ENCODE measurements around the gene TNRC6A. TPM values are rescaled to one million over a fixed set of nuclear protein-coding genes. Genes with fewer than 3 reads are reported as not detected.
"Not testable (repeated sequence)": the region's sequence is repeated elsewhere in the genome, so short reads cannot be mapped to it uniquely, and the experiment has no call there.

The TNRC6A gene
- polyA plus RNA-seq, 1 donor = 49.2 TPM

DNA sequence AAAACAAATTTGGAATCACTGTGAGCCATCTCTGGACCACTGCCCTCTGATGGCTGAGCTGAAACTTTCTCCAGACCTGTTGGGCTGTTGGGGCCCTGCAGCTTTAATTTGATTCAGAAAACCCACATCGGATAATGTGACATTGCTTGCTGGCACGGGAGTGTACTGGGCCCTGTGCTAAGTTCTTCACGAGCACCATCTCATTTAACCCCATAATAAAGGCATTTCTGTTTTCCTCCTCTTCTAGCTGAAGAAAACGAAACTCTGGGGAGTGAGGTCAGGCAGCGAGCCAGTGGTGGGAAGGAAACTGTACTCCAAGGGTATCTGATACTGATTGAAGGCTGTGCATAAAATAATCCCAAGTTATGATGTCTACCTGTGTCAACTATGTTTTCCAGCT is 34.5 kb upstream of the TNRC6A start:
- no peaks in the 10 kb centered on the region for H3K27me3 ChIP-seq (ENCODE audit: control insufficient read depth, insufficient read depth, low read length)
- H3K36me3 ChIP-seq (ENCODE audit: control insufficient read depth, insufficient read depth, low read length) = no peaks in the 10 kb centered on the region
- no peak overlapping the region for H3K27ac ChIP-seq (ENCODE audit: low read length)
- WGBS (ENCODE audit: insufficient coverage, low lambda C conversion rate) = no CpG with 5 or more reads among the region's 5 CpGs
- no peak overlapping the region for H3K4me3 ChIP-seq (ENCODE audit: low read length)
- DNase-seq = no peak
- no peaks in the 10 kb centered on the region for H3K9me3 ChIP-seq (ENCODE audit: control insufficient read depth, low read depth, low read length)
- no peaks in the 10 kb centered on the region for H3K4me1 ChIP-seq (ENCODE audit: control insufficient read depth, insufficient read depth, low read length)

DNA sequence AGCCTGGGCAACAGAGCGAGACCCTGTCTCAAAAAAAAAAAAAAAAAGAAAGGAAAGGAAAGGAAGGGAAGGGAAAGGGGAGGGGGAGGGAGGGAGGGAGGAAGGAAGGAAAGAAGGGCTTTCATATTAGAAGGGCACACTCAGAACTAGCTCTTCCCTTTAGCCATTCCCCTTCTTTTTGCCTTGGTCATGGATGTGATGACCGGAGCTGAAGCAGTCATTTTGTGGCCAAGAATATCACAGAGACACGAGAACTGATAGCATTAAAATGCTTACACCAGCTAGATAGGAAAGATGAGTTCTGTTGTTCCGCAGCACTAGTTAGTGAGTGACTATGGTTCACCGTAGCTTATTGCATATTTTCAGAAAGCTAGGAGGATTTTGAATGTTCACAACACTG is 32.8 kb upstream of the TNRC6A start:
- WGBS (ENCODE audit: insufficient coverage, low lambda C conversion rate) = no CpG with 5 or more reads among the region's 5 CpGs
- no peaks in the 10 kb centered on the region for H3K36me3 ChIP-seq (ENCODE audit: control insufficient read depth, insufficient read depth, low read length)
- no peaks in the 10 kb centered on the region for H3K27me3 ChIP-seq (ENCODE audit: control insufficient read depth, insufficient read depth, low read length)
- no peak overlapping the region for H3K4me3 ChIP-seq (ENCODE audit: low read length)
- no peaks in the 10 kb centered on the region for H3K9me3 ChIP-seq (ENCODE audit: control insufficient read depth, low read depth, low read length)
- H3K27ac ChIP-seq (ENCODE audit: low read length) = no peak overlapping the region
- DNase-seq = no peak
- H3K4me1 ChIP-seq (ENCODE audit: control insufficient read depth, insufficient read depth, low read length) = no peaks in the 10 kb centered on the region

DNA sequence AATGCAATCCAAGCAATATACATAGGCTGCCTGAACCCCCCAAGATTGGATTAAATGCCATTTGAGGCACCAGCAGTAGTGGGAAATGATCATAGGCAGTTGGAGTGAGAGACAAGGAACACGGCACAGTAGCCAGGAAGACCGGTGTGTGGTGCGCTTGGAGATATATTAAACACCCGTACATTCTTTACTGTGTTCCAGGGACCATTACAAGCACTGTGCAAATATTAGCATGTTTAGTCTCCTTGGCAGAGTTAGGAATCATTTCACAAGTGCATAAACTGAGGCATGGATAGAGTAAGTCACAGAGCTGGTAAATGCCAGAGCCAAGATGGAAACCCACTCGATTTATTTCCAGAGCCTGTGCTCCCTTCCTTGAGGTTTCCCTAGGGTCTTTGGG is 31.1 kb upstream of the TNRC6A start:
- Histone ChIP-seq H3K27ac (ENCODE audit: low read length) (no peak overlapping the region), H3K4me1 (ENCODE audit: control insufficient read depth, insufficient read depth, low read length) (no peaks in the 10 kb centered on the region), H3K9me3 (ENCODE audit: control insufficient read depth, low read depth, low read length) (no peaks in the 10 kb centered on the region), H3K36me3 (ENCODE audit: control insufficient read depth, insufficient read depth, low read length) (no peaks in the 10 kb centered on the region), H3K27me3 (ENCODE audit: control insufficient read depth, insufficient read depth, low read length) (no peaks in the 10 kb centered on the region), H3K4me3 (ENCODE audit: low read length) (no peak overlapping the region)
- no CpG with 5 or more reads among the region's 5 CpGs for WGBS (ENCODE audit: insufficient coverage, low lambda C conversion rate)
- no peak for DNase-seq

DNA sequence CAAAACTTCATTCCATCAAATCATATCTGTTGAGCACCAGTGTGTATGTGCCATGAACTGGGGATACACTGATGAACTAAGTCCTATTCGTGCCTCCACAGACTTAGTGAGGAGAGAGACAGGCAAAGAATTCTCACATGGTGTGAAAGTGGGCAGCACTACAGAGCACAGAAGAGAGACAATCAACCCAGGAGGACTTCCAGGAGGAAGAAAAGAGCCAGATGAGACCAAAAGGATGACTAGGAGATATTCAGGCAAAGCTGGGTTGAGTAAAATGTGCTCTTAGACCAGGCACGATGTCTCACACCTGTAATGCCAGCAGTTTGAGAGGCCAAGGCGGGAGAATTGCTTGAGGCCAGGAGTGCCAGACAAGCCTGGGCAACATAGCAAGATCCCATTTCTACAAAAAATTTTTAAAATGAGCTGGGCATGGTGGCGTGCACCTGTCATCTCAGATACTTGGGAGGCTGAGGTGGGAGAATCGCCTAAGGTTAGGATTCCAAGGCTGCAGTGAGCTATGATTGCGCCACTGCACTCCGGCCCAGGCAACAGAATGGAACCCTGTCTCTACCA is 30.2 kb upstream of the TNRC6A start:
- Histone ChIP-seq H3K36me3 (ENCODE audit: control insufficient read depth, insufficient read depth, low read length) (no peaks in the 10 kb centered on the region), H3K27ac (ENCODE audit: low read length) (no peak overlapping the region), H3K27me3 (ENCODE audit: control insufficient read depth, insufficient read depth, low read length) (no peaks in the 10 kb centered on the region), H3K4me1 (ENCODE audit: control insufficient read depth, insufficient read depth, low read length) (no peaks in the 10 kb centered on the region), H3K9me3 (ENCODE audit: control insufficient read depth, low read depth, low read length) (no peaks in the 10 kb centered on the region), H3K4me3 (ENCODE audit: low read length) (no peak overlapping the region)
- no peak for DNase-seq
- no CpG with 5 or more reads among the region's 7 CpGs for WGBS (ENCODE audit: insufficient coverage, low lambda C conversion rate)

DNA sequence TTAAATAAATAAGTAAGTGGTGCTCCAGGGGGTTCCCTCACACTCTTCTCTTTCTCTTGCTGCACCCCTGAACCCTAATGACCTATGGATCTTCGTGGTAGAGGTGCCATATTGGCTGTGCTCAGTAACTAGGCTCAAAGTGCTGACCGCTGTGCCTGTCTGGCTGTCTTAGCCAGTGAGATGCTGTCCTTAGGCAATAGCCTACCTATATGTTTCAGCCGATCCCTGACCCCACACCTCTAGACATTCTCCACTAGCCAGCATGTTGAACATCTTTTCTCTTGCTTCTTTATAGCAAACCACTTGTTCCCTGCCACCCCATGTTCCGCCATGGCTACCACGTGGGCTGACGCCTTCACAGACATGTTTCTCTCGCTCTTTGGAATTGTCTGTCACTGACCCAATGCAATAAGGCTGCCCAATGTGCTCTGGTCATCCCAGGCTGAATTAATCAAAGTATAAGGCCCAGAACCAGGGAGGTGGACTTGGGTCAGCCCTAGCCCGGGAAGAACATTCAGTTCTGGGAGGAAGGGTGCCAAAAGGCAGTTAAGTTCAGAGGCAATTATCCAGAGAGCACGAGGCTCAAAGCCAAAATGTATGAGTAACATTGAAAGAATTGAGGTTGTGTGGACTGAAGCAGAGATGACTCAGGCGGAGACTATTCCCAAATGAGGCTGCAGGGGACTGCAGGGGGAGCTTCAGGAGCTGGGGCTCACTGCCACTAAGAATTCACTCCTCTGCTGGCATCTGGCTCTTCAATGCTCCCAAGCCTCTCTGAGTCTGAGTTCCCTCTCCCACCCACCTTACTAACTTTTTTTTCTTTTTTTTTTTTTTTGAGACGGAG is 28.7 kb upstream of the TNRC6A start:
- Histone ChIP-seq H3K4me1 (ENCODE audit: control insufficient read depth, insufficient read depth, low read length) (no peaks in the 10 kb centered on the region), H3K27ac (ENCODE audit: low read length) (no peak overlapping the region), H3K4me3 (ENCODE audit: low read length) (no peak overlapping the region), H3K27me3 (ENCODE audit: control insufficient read depth, insufficient read depth, low read length) (no peaks in the 10 kb centered on the region), H3K9me3 (ENCODE audit: control insufficient read depth, low read depth, low read length) (no peaks in the 10 kb centered on the region), H3K36me3 (ENCODE audit: control insufficient read depth, insufficient read depth, low read length) (no peaks in the 10 kb centered on the region)
- peak; percentile 32 to 34 for DNase-seq
- no CpG with 5 or more reads among the region's 11 CpGs for WGBS (ENCODE audit: insufficient coverage, low lambda C conversion rate)

DNA sequence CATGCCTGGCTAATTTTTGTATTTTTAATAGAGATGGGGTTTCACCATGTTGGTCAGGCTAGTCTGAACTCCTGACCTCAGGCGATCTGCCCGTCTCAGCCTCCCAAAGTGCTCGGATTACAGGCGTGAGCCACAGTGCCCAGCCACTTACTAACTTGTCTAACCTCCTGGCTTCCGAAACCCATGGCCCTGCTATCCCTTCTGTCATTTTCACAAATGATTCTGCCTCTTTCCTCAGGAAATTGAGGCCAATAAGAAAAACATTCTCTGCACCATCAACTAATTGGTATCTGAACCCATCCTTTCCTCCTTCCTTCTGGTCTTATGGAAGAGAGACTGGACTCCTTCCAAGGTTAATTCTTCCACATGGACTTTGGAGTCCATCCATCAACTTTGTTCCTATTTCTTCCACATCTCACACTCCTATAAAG is 27.9 kb upstream of the TNRC6A start:
- no peaks in the 10 kb centered on the region for H3K27me3 ChIP-seq (ENCODE audit: control insufficient read depth, insufficient read depth, low read length)
- H3K9me3 ChIP-seq (ENCODE audit: control insufficient read depth, low read depth, low read length) = no peaks in the 10 kb centered on the region
- no peaks in the 10 kb centered on the region for H3K36me3 ChIP-seq (ENCODE audit: control insufficient read depth, insufficient read depth, low read length)
- no peak overlapping the region for H3K4me3 ChIP-seq (ENCODE audit: low read length)
- DNase-seq = no peak
- H3K27ac ChIP-seq (ENCODE audit: low read length) = no peak overlapping the region
- H3K4me1 ChIP-seq (ENCODE audit: control insufficient read depth, insufficient read depth, low read length) = no peaks in the 10 kb centered on the region
- WGBS (ENCODE audit: insufficient coverage, low lambda C conversion rate) = no CpG with 5 or more reads among the region's 5 CpGs

DNA sequence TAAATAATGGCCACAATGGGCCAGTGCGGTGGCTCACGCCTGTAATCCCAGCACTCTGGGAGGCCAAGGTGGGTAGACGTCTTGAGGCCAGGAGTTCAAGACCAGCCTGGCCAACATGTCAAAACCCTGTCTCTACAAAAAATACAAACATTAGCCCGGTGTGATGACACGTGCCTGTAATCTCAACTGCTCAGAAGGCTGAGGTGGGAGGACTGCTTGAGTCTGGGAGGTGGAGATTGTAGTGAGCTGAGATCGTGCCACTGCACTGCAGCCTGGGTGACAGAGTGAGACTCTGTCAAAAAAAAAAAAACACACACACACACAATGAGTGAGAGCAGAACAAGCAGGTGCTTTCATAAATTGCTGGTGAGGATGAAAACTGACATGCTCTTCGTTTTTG is 21.7 kb upstream of the TNRC6A start:
- not testable (repeated sequence) for DNase-seq; H3K9me3 ChIP-seq (ENCODE audit: control insufficient read depth, low read depth, low read length); H3K36me3 ChIP-seq (ENCODE audit: control insufficient read depth, insufficient read depth, low read length); H3K27me3 ChIP-seq (ENCODE audit: control insufficient read depth, insufficient read depth, low read length); H3K4me1 ChIP-seq (ENCODE audit: control insufficient read depth, insufficient read depth, low read length); H3K4me3 ChIP-seq (ENCODE audit: low read length); H3K27ac ChIP-seq (ENCODE audit: low read length)
- no CpG with 5 or more reads among the region's 7 CpGs for WGBS (ENCODE audit: insufficient coverage, low lambda C conversion rate)

DNA sequence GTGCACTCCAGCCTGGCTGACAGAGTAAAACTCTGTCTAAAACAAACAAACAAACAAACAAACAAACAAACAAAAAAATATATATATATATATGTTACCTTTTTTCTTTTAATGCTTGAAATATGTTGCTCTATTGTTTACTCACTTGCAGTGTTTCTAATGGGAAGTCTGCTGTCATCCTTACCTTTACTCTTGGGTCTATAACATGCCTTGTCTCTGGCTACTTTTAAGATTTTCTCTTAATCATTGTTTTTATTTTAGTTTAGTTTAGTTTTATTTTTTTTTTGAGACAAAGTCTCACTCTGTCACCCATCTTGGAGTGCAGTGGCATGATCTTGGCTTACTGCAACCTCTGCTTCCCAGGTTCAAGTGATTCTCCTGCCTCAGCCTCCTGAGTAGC is 16.1 kb upstream of the TNRC6A start:
- no peak overlapping the region for H3K4me3 ChIP-seq (ENCODE audit: low read length)
- DNase-seq = no peak

DNA sequence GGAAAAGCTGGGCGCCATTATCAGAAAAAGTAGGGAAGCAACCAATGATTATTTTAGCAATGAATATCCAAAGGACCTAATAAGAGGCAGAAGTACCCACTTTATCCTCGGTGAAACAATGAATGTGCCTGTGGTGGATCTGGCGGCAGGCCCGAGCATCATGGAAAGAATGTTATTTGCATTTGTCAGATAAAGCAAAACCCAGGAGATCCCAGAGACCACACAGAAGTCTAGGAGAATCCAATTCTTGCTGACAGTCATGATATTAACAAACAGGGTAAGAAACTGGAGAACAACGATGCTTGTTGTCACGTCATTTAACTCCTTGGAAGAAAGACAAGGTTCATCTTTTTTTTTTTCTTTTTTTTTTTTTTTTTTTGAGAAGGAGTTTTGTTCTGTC is 12.0 kb upstream of the TNRC6A start:
- DNase-seq = peak in 1 of 2 donors; percentile 20
- no peaks in the 10 kb centered on the region for H3K9me3 ChIP-seq (ENCODE audit: control insufficient read depth, low read depth, low read length)
- H3K27me3 ChIP-seq (ENCODE audit: control insufficient read depth, insufficient read depth, low read length) = no peaks in the 10 kb centered on the region
- WGBS (ENCODE audit: insufficient coverage, low lambda C conversion rate) = 40% methylated on average over 1 of the region's 6 CpGs
- H3K36me3 ChIP-seq (ENCODE audit: control insufficient read depth, insufficient read depth, low read length) = no peaks in the 10 kb centered on the region
- H3K27ac ChIP-seq (ENCODE audit: low read length) = no peak overlapping the region
- no peaks in the 10 kb centered on the region for H3K4me1 ChIP-seq (ENCODE audit: control insufficient read depth, insufficient read depth, low read length)
- no peak overlapping the region for H3K4me3 ChIP-seq (ENCODE audit: low read length)

More for the DNA sequence above, 16.1 kb upstream of the TNRC6A start:
- H3K27ac ChIP-seq (ENCODE audit: low read length) = no peak overlapping the region
- H3K27me3 ChIP-seq (ENCODE audit: control insufficient read depth, insufficient read depth, low read length) = no peaks in the 10 kb centered on the region
- no peaks in the 10 kb centered on the region for H3K9me3 ChIP-seq (ENCODE audit: control insufficient read depth, low read depth, low read length)
- no peaks in the 10 kb centered on the region for H3K4me1 ChIP-seq (ENCODE audit: control insufficient read depth, insufficient read depth, low read length)
- no peaks in the 10 kb centered on the region for H3K36me3 ChIP-seq (ENCODE audit: control insufficient read depth, insufficient read depth, low read length)

DNA sequence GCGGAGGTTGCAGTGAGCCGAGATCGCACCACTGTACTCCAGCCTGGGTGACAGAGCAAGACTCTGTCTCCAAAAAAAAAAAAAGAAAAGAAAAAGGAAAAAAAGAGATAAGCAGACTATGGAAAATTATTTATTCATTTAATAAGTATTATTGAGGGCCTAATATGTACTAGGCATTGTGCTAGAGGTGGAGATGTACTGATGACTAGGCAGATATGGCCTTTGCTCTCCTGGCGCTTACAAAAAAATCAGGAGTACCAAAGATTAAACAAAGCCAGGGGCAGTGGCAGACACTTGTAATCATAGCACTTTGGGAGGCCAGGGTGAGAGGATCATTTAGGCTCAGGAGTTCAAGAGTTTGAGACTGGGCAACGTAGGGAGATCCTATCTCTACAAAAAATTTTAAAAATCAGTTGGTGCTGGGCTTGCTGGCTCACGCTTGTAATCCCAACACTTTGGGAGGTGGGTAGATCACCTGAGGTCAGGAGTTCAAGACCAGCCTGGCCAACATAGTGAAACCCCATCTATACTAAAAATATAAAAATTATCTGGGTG is 10.4 kb upstream of the TNRC6A start:
- Histone ChIP-seq H3K9me3 (ENCODE audit: control insufficient read depth, low read depth, low read length) (no peaks in the 10 kb centered on the region), H3K27me3 (ENCODE audit: control insufficient read depth, insufficient read depth, low read length) (no peaks in the 10 kb centered on the region), H3K4me1 (ENCODE audit: control insufficient read depth, insufficient read depth, low read length) (no peaks in the 10 kb centered on the region), H3K27ac (ENCODE audit: low read length) (no peak overlapping the region), H3K4me3 (ENCODE audit: low read length) (no peak overlapping the region), H3K36me3 (ENCODE audit: control insufficient read depth, insufficient read depth, low read length) (no peaks in the 10 kb centered on the region)
- DNase-seq = no peak
- no CpG with 5 or more reads among the region's 6 CpGs for WGBS (ENCODE audit: insufficient coverage, low lambda C conversion rate)
